H1 (cell line): ENCODE measurements around the gene SLC30A3. TPM values are rescaled to one million over a fixed set of nuclear protein-coding genes. Genes with fewer than 3 reads are reported as not detected.

Experiments
- CTCF ChIA-PET: fragments of 300-600 bp; sonication (Branson Sonifier 250); formaldehyde crosslinking; loops from one replicate; lab custom pipeline; 2021; ENCODE audit not compliant: partially characterized antibody; lab: Charles Lee
- POLR2A ChIA-PET: fragments of 300-600 bp; sonication (Branson Sonifier 250); formaldehyde crosslinking; loops from one replicate; lab custom pipeline; 2021; ENCODE audit warnings: inconsistent platforms; ENCODE audit not compliant: partially characterized antibody; lab: Charles Lee
- DNase-seq, 2 experiments: peaks; one replicate each; pipeline versions ENCODE4 v3.0.0 to v3.0.0-alpha.2; 2010 to 2022; ENCODE audit warnings: low spot score in 2 of 2, low read depth in 1 of 2, mixed read lengths in 1 of 2
- FAIRE-seq: peaks from 2 replicates; lab custom pipeline; 2011; peaks lifted over from hg19 to GRCh38; lab: Jason Lieb, UNC
- H2AFZ ChIP-seq: 2 replicates; pipeline ENCODE4 v1.8.1; 2012; ENCODE audit warnings: low read length, inconsistent platforms
- H2AK5ac ChIP-seq: 2 replicates; pipeline ENCODE4 v1.6.1; 2013; ENCODE audit warnings: low read depth, low read length
- H2BK120ac ChIP-seq: replicated peaks from 2 replicates; pipeline ENCODE3; 2013; ENCODE audit warnings: low read depth, low read length, inconsistent platforms
- H2BK12ac ChIP-seq: 2 replicates; pipeline ENCODE4 v1.6.1; 2013; ENCODE audit warnings: low read depth, low read length
- H2BK15ac ChIP-seq: 2 replicates; pipeline ENCODE4 v1.6.1; 2013; ENCODE audit warnings: low read length
- H2BK20ac ChIP-seq: 2 replicates; pipeline ENCODE4 v1.6.1; 2013; ENCODE audit warnings: low read length
- H2BK5ac ChIP-seq: 2 replicates; pipeline ENCODE4 v1.6.1; 2013; ENCODE audit warnings: low read depth, low read length
- H3K14ac ChIP-seq: 2 replicates; pipeline ENCODE4 v1.6.1; 2013; ENCODE audit warnings: inconsistent platforms; ENCODE audit not compliant: insufficient read length
- H3K18ac ChIP-seq: 2 replicates; pipeline ENCODE4 v1.6.1; 2013; ENCODE audit warnings: low read length; ENCODE audit errors: extremely low read depth
- H3K23ac ChIP-seq: 2 replicates; pipeline ENCODE4 v1.6.1; 2013; ENCODE audit warnings: inconsistent platforms; ENCODE audit not compliant: insufficient read length
- H3K23me2 ChIP-seq: 2 replicates; pipeline ENCODE4 v1.6.1; 2013; ENCODE audit warnings: low read depth, low read length
- H3K27ac ChIP-seq: 2 replicates; pipeline ENCODE4 v1.6.1; 2011; ENCODE audit warnings: low read depth, low read length, inconsistent platforms
- H3K27me3 ChIP-seq, 4 experiments: replicated peaks in 1 of 4; 1 replicate in 1 of 4; 2 replicates in 3 of 4; pipeline versions ENCODE4 v1.6.1 to v1.8.1; 2011 to 2013; ENCODE audit warnings: low read length in 3 of 4, mild to moderate bottlenecking in 3 of 4, inconsistent platforms in 2 of 4, mixed read lengths in 2 of 4, moderate library complexity in 1 of 4; ENCODE audit not compliant: control insufficient read depth in 3 of 4, insufficient read depth in 3 of 4; ENCODE audit errors: extremely low read depth in 1 of 4
- H3K36me3 ChIP-seq, 4 experiments: 2 replicates each; pipeline versions ENCODE4 v1.6.1 to v1.8.1; 2011 to 2013; ENCODE audit warnings: mild to moderate bottlenecking in 4 of 4, low read length in 3 of 4, moderate library complexity in 2 of 4, control low read depth in 1 of 4, inconsistent platforms in 1 of 4; ENCODE audit not compliant: insufficient read depth in 4 of 4, control insufficient read depth in 2 of 4
- H3K4ac ChIP-seq: replicated peaks from 2 replicates; pipeline ENCODE3; 2013; ENCODE audit warnings: low read length, low read depth, mixed read lengths, inconsistent platforms; ENCODE audit not compliant: insufficient read length
- H3K4me1 ChIP-seq, 4 experiments: replicated peaks in 1 of 4; 1 replicate in 1 of 4; 2 replicates in 3 of 4; pipeline versions ENCODE4 v1.6.1 to v1.8.1; 2011 to 2013; ENCODE audit warnings: low read length in 3 of 4, inconsistent platforms in 2 of 4, mixed read lengths in 1 of 4; ENCODE audit not compliant: insufficient read depth in 4 of 4, control insufficient read depth in 3 of 4
- H3K4me2 ChIP-seq, 2 experiments: 2 replicates each; pipeline versions ENCODE4 v1.6.1 to v1.8.1; 2011 to 2013; ENCODE audit warnings: low read depth in 2 of 2, low read length in 2 of 2, control low read depth in 1 of 2, inconsistent platforms in 1 of 2, mild to moderate bottlenecking in 1 of 2; ENCODE audit not compliant: insufficient read depth in 1 of 2
- H3K4me3 ChIP-seq, 4 experiments: fragments of 200-600, 300-600 bp in 1 of 4; sonication (generic), shearing (Covaris generic), sonication (Bioruptor Twin) in 1 of 4; 2 replicates each; pipeline versions ENCODE4 v1.5.1 to v1.8.1; 2011 to 2016; ENCODE audit warnings: low read length in 4 of 4, low read depth in 3 of 4, control low read depth in 2 of 4, inconsistent platforms in 2 of 4, mild to moderate bottlenecking in 2 of 4, mixed read lengths in 1 of 4, moderate library complexity in 1 of 4; ENCODE audit not compliant: insufficient read depth in 2 of 4; ENCODE audit errors: extremely low read depth in 1 of 4
- H3K56ac ChIP-seq: replicated peaks from 2 replicates; pipeline ENCODE3; 2013; ENCODE audit warnings: low read depth, mild to moderate bottlenecking, mixed read lengths, low read length, inconsistent platforms; ENCODE audit not compliant: insufficient read length
- H3K79me1 ChIP-seq: 2 replicates; pipeline ENCODE4 v1.6.1; 2013; ENCODE audit warnings: low read depth, low read length, control low read depth
- H3K79me2 ChIP-seq, 2 experiments: 2 replicates each; pipeline versions ENCODE4 v1.6.1 to v1.8.1; 2012 to 2013; ENCODE audit warnings: low read length in 2 of 2, mild to moderate bottlenecking in 2 of 2, inconsistent platforms in 1 of 2; ENCODE audit not compliant: insufficient read depth in 2 of 2, control insufficient read depth in 1 of 2
- H3K9ac ChIP-seq, 4 experiments: replicated peaks in 1 of 4; 1 replicate in 1 of 4; 2 replicates in 3 of 4; pipeline versions ENCODE4 v1.6.1 to v1.8.1; 2011 to 2013; ENCODE audit warnings: low read depth in 3 of 4, low read length in 3 of 4, control low read depth in 2 of 4, mild to moderate bottlenecking in 2 of 4, moderate library complexity in 2 of 4, inconsistent platforms in 1 of 4; ENCODE audit errors: extremely low read depth in 1 of 4
- H3K9me3 ChIP-seq, 2 experiments: 2 replicates each; pipeline versions ENCODE4 v1.6.1 to v1.8.1; 2012 to 2013; ENCODE audit warnings: mild to moderate bottlenecking in 2 of 2, moderate library complexity in 2 of 2, control low read depth in 1 of 2, inconsistent platforms in 1 of 2, low read depth in 1 of 2, low read length in 1 of 2, mixed read lengths in 1 of 2; ENCODE audit not compliant: insufficient read depth in 2 of 2
- H4K20me1 ChIP-seq, 2 experiments: replicated peaks in 1 of 2; 2 replicates each; pipeline versions ENCODE3 to v1.8.1; 2011 to 2013; ENCODE audit warnings: inconsistent platforms in 2 of 2, low read length in 2 of 2, mild to moderate bottlenecking in 1 of 2; ENCODE audit not compliant: insufficient read depth in 2 of 2, control insufficient read depth in 1 of 2
- H4K5ac ChIP-seq: 2 replicates; pipeline ENCODE4 v1.6.1; 2013; ENCODE audit warnings: low read length, low read depth, mixed read lengths, inconsistent platforms; ENCODE audit not compliant: insufficient read length
- H4K8ac ChIP-seq: 2 replicates; pipeline ENCODE4 v1.8.0; 2013; ENCODE audit warnings: mild to moderate bottlenecking, moderate library complexity, low read length, inconsistent platforms; ENCODE audit not compliant: insufficient read depth; ENCODE audit errors: extremely low read depth
- H4K91ac ChIP-seq: replicated peaks from 2 replicates; pipeline ENCODE3; 2013; ENCODE audit warnings: low read length, mixed read lengths, inconsistent platforms; ENCODE audit not compliant: insufficient read length
- BRCA1 ChIP-seq: IDR thresholded peaks from 2 replicates; pipeline ENCODE4 v1.6.1; 2012; ENCODE audit warnings: low read depth, low read length, improper control_type of control experiment
- CREB1 ChIP-seq: IDR thresholded peaks from 2 replicates; pipeline ENCODE4 v1.6.1; 2012; ENCODE audit warnings: inconsistent platforms
- HDAC2 ChIP-seq, 2 experiments: fragments of 300-600 bp in 1 of 2; sonication (generic) in 1 of 2; IDR thresholded peaks; 2 replicates each; pipeline ENCODE4 v1.6.1; 2011 to 2012; ENCODE audit warnings: low read depth in 2 of 2, low read length in 2 of 2, mild to moderate bottlenecking in 2 of 2, moderate library complexity in 2 of 2, borderline replicate concordance in 1 of 2, inconsistent platforms in 1 of 2
- MAX ChIP-seq: IDR thresholded peaks from 2 replicates; pipeline ENCODE4 v1.6.1; 2012; ENCODE audit warnings: inconsistent platforms
- NRF1 ChIP-seq: IDR thresholded peaks from 2 replicates; pipeline ENCODE4 v1.6.1; 2011; ENCODE audit warnings: mild to moderate bottlenecking, low read depth, low read length, improper control_type of control experiment
- POU5F1 ChIP-seq: IDR thresholded peaks from 2 replicates; pipeline ENCODE4 v1.6.1; 2011; ENCODE audit warnings: low read depth, mild to moderate bottlenecking, low read length, moderate library complexity
- RAD21 ChIP-seq, 2 experiments: IDR thresholded peaks in 1 of 2; conservative IDR thresholded peaks in 1 of 2; 2 replicates each; pipeline ENCODE4 v1.6.1; 2011; ENCODE audit warnings: low read depth in 2 of 2, low read length in 2 of 2, improper control_type of control experiment in 1 of 2, inconsistent platforms in 1 of 2, mild to moderate bottlenecking in 1 of 2, moderate library complexity in 1 of 2
- RBBP5 ChIP-seq: IDR thresholded peaks from 2 replicates; pipeline ENCODE4 v1.7.1; 2012; ENCODE audit warnings: low read depth, mild to moderate bottlenecking, inconsistent platforms, low read length, moderate library complexity, borderline replicate concordance
- RXRA ChIP-seq: IDR thresholded peaks from 2 replicates; pipeline ENCODE4 v1.6.1; 2011; ENCODE audit warnings: low read depth, mild to moderate bottlenecking, low read length, moderate library complexity; ENCODE audit not compliant: insufficient read depth
- SP4 ChIP-seq: IDR thresholded peaks from 2 replicates; pipeline ENCODE4 v1.6.1; 2012; ENCODE audit warnings: low read length, inconsistent platforms
- TCF12 ChIP-seq: IDR thresholded peaks from 2 replicates; pipeline ENCODE4 v1.6.1; 2011; ENCODE audit warnings: low read depth, mild to moderate bottlenecking, low read length
- WGBS, 2 experiments: shearing (Covaris generic) in 1 of 2; methylation state at CpG; one replicate each; pipeline versions ENCODE4 v1.1.6 to v1.1.7; 2013 to 2015; ENCODE audit warnings: low lambda C conversion rate in 2 of 2, mixed read lengths in 2 of 2, inconsistent platforms in 1 of 2, low coverage in 1 of 2, missing lambda C conversion rate in 1 of 2; ENCODE audit not compliant: insufficient replicate concordance in 2 of 2, insufficient coverage in 1 of 2, insufficient read length in 1 of 2; ENCODE audit errors: extremely low coverage in 1 of 2, missing lambda C conversion rate in 1 of 2; 5-methylcytosine and 5-hydroxymethylcytosine counted together
- polyA plus RNA-seq, 7 experiments: library from polyadenylated mRNA; depleted of rRNA in 3 of 7; stranded (reverse) in 5 of 7; unstranded in 2 of 7; fragments of >200 nt in 5 of 7; fragments of 200-250 nt in 2 of 7; gene quantifications; 1 replicate in 5 of 7; 2 replicates in 1 of 7; 4 replicates in 1 of 7; pipeline versions ENCODE4 v1.2.1 to v1.2.3, GENCODE V29; 2011 to 2013; ENCODE audit warnings: missing spikeins in 2 of 7, mixed read lengths in 2 of 7
- total RNA-seq: library from RNA; stranded (reverse); fragmentation: NEBNext Ultra II Directional; extraction: Animal tissue kit (Norgen Biotek cat#: 25700); gene quantifications from 2 replicates; pipeline ENCODE4 v1.2.1, GENCODE V29; 2021

The SLC30A3 gene
- total and polyA plus RNA-seq, 2 of the 8 experiments (the other 6 are each of a cell fraction or from before 2014, with no cell fraction given) = 15.2 to 30.7 TPM

GRCh38 chr2:27236136-27236535 lies 26.7 kb downstream of the SLC30A3 start:
- ChIA-PET POLR2A (interaction anchor here (0.6 to 32.6 kb wide), 9 partner anchors 7 to 120 kb away, joined by 3 to 835 read pairs (median 5); partner anchors contain the start of genes CAD, GTF3C2 and TRIM54), CTCF (interaction anchor here (0.8 to 6.9 kb wide), 10 partner anchors 8 to 155 kb away, joined by 3 to 55 read pairs (median 4); partner anchors contain the start of gene TRIM54)
- Histone ChIP-seq H2BK5ac (no peak overlapping the region), H3K9me3 (no peaks in the 10 kb centered on the region), H3K27ac (no peak overlapping the region), H2AK5ac (no peak overlapping the region), H4K20me1 (peaks cover 4 to 21% of the 10 kb centered on the region in 2 experiments), H2BK15ac (no peak overlapping the region), H3K18ac (no peak overlapping the region), H3K56ac (no peak overlapping the region), H2BK20ac (no peak overlapping the region), H3K4me2 (no peak overlapping the region), H4K5ac (no peak overlapping the region), H3K79me1 (no peaks in the 10 kb centered on the region), H3K36me3 (peaks cover 82 to 99% (median 96%) of the 10 kb centered on the region in 4 experiments), H3K79me2 (no peaks in the 10 kb centered on the region), H2BK12ac (no peak overlapping the region), H2AFZ (no peak overlapping the region), H4K91ac (no peak overlapping the region), H3K23ac (no peak overlapping the region), H3K23me2 (no peaks in the 10 kb centered on the region), H4K8ac (no peak overlapping the region), H3K14ac (no peak overlapping the region), H3K4ac (no peak overlapping the region), H2BK120ac (no peak overlapping the region), H3K4me1 (no peaks in the 10 kb centered on the region), H3K27me3 (no peaks in the 10 kb centered on the region), H3K9ac (no peak overlapping the region), H3K4me3 (no peak overlapping the region)
- DNase-seq (no peak), FAIRE-seq (no peak)
- WGBS, 2 experiments = 94% methylated on average over 10 of the region's 12 CpGs; no CpG with 5 or more reads in 1 of the 2 experiments
- no peak for TF ChIP-seq HDAC2 (IDR thresholded peaks at IDR 0.05; ENCODE audit: borderline replicate concordance in 1 of 2, low read depth in 2 of 2, low read length in 2 of 2)
- TF ChIP-seq BRCA1 = no peak
- TF ChIP-seq MAX = no peak
- no peak for TF ChIP-seq RAD21 (IDR thresholded peaks at IDR 0.05 in 1 of 2, conservative IDR thresholded peaks at IDR 0.05 in 1 of 2; ENCODE audit: low read depth in 2 of 2, low read length in 2 of 2)
- no peak for TF ChIP-seq RBBP5
- no peak for TF ChIP-seq SP4
- TF ChIP-seq CREB1 = no peak
- no peak for TF ChIP-seq RXRA
- TF ChIP-seq TCF12 = no peak
- TF ChIP-seq NRF1 = no peak
- TF ChIP-seq POU5F1 = no peak
